Progenitor cell of endocrine pancreas (in vitro differentiated cells): ENCODE data around the gene BCL7B. TPM values are rescaled to one million over a fixed set of nuclear protein-coding genes. Genes with fewer than 3 reads are reported as not detected.
"Not testable (repeated sequence)": the region's sequence is repeated elsewhere in the genome, so short reads cannot be mapped to it uniquely, and the experiment has no call there.

Experiments used
- DNase-seq: peaks from one replicate; pipeline ENCODE4 v3.0.0; 2021; ENCODE audit warnings: low spot score; ENCODE audit not compliant: unreplicated experiment
- H3K27ac Mint-ChIP-seq: 2 replicates; pipeline ENCODE4 v1.8.0; 2021; ENCODE audit warnings: mild to moderate bottlenecking, moderate library complexity, mixed read lengths
- H3K27me3 Mint-ChIP-seq: 2 replicates; pipeline ENCODE4 v1.8.0; 2021; ENCODE audit warnings: mixed read lengths
- H3K36me3 Mint-ChIP-seq: 2 replicates; pipeline ENCODE4 v1.8.0; 2022; ENCODE audit warnings: mixed read lengths; ENCODE audit not compliant: insufficient read depth
- H3K4me1 Mint-ChIP-seq: 2 replicates; pipeline ENCODE4 v1.8.0; 2021; ENCODE audit warnings: low read depth, mixed read lengths
- H3K4me3 Mint-ChIP-seq: 2 replicates; pipeline ENCODE4 v1.8.0; 2021; ENCODE audit warnings: low read depth, mild to moderate bottlenecking, moderate library complexity, mixed read lengths
- H3K9me3 Mint-ChIP-seq: 2 replicates; pipeline ENCODE4 v1.8.0; 2021; ENCODE audit warnings: low read depth, mixed read lengths
- CTCF ChIP-seq: fragments of 200-600 bp; sonication (generic); IDR thresholded peaks from one replicate; pipeline ENCODE4 v1.5.0; 2021; ENCODE audit warnings: antibody characterized with exemption, mild to moderate bottlenecking; ENCODE audit not compliant: unreplicated experiment
- total RNA-seq: library from RNA; stranded (reverse); gene quantifications from 2 replicates; pipeline ENCODE4 v1.2.1, GENCODE V29; 2021

The BCL7B gene
- total RNA-seq, 1 donor from 2014 or later = 37.8 TPM

GRCh38 chr7:73570977-73571376 lies 13.5 kb upstream of the BCL7B start:
- no peaks in the 10 kb centered on the region for H3K9me3 Mint-ChIP-seq
- no peak for TF ChIP-seq CTCF
- H3K27ac Mint-ChIP-seq = no peak overlapping the region
- H3K27me3 Mint-ChIP-seq = no peaks in the 10 kb centered on the region
- H3K4me1 Mint-ChIP-seq = no peaks in the 10 kb centered on the region
- peaks cover 23% of the 10 kb centered on the region for H3K36me3 Mint-ChIP-seq
- no peak for DNase-seq
- no peak overlapping the region for H3K4me3 Mint-ChIP-seq

- Mint-ChIP-seq H3K4me3 (no peak overlapping the region), H3K9me3 (no peaks in the 10 kb centered on the region), H3K27ac (no peak overlapping the region), H3K27me3 (no peaks in the 10 kb centered on the region), H3K4me1 (no peaks in the 10 kb centered on the region), H3K36me3 (peaks cover 23% of the 10 kb centered on the region)
- no peak for TF ChIP-seq CTCF
- no peak for DNase-seq
These were observed 13.0 kb upstream of the BCL7B start for GRCh38 chr7:73570521-73570920.

- H3K27ac Mint-ChIP-seq = no peak overlapping the region
These were observed 11.6 kb upstream of the BCL7B start for GRCh38 chr7:73569042-73569608.

GRCh38 chr7:73567846-73568685 lies 10.6 kb upstream of the BCL7B start:
- no peak for DNase-seq
- Mint-ChIP-seq H3K4me1 (peaks cover 3% of the 10 kb centered on the region), H3K36me3 (peaks cover 18% of the 10 kb centered on the region), H3K27me3 (no peaks in the 10 kb centered on the region), H3K27ac (no peak overlapping the region), H3K4me3 (no peak overlapping the region), H3K9me3 (no peaks in the 10 kb centered on the region)
- TF ChIP-seq CTCF = no peak

More at GRCh38 chr7:73569042-73569608, 11.6 kb upstream of the BCL7B start:
- Mint-ChIP-seq H3K9me3 (no peaks in the 10 kb centered on the region), H3K36me3 (peaks cover 22% of the 10 kb centered on the region), H3K27me3 (no peaks in the 10 kb centered on the region), H3K4me3 (no peak overlapping the region), H3K4me1 (peaks cover 3% of the 10 kb centered on the region)
- no peak for TF ChIP-seq CTCF
- DNase-seq = no peak

GRCh38 chr7:73567140-73567539 lies 9.7 kb upstream of the BCL7B start:
- DNase-seq = no peak
- peaks cover 14% of the 10 kb centered on the region for H3K36me3 Mint-ChIP-seq
- no peak for TF ChIP-seq CTCF
- H3K27ac Mint-ChIP-seq = no peak overlapping the region
- H3K4me1 Mint-ChIP-seq = peaks cover 3% of the 10 kb centered on the region
- no peaks in the 10 kb centered on the region for H3K9me3 Mint-ChIP-seq
- H3K27me3 Mint-ChIP-seq = no peaks in the 10 kb centered on the region
- no peak overlapping the region for H3K4me3 Mint-ChIP-seq

GRCh38 chr7:73566431-73566830 lies 8.9 kb upstream of the BCL7B start:
- H3K36me3 Mint-ChIP-seq = peaks cover 14% of the 10 kb centered on the region
- DNase-seq, H3K27ac Mint-ChIP-seq, H3K27me3 Mint-ChIP-seq, H3K4me1 Mint-ChIP-seq, H3K4me3 Mint-ChIP-seq, H3K9me3 Mint-ChIP-seq: not testable (repeated sequence)
